Osteocyte (in vitro differentiated cells): Measurements from ENCODE around the gene MAMLD1. TPM values are rescaled to one million over a fixed set of nuclear protein-coding genes. Genes with fewer than 3 reads are reported as not detected.
A peak's percentile ranks its signal among the peaks of the same experiment; 100 is the strongest.

Experiments used
- DNase-seq: peaks from one replicate; pipeline ENCODE4 v3.0.0; 2021; ENCODE audit warnings: mixed read lengths; ENCODE audit not compliant: unreplicated experiment; ENCODE audit errors: extremely low spot score
- H3K27ac Mint-ChIP-seq: one replicate; pipeline ENCODE4 v1.8.0; 2021; ENCODE audit warnings: mild to moderate bottlenecking, mixed read lengths; ENCODE audit not compliant: unreplicated experiment
- H3K27me3 Mint-ChIP-seq: one replicate; pipeline ENCODE4 v1.8.0; 2021; ENCODE audit warnings: mixed read lengths; ENCODE audit not compliant: unreplicated experiment
- H3K36me3 Mint-ChIP-seq: one replicate; pipeline ENCODE4 v1.8.0; 2021; ENCODE audit warnings: mixed read lengths; ENCODE audit not compliant: unreplicated experiment
- H3K4me1 Mint-ChIP-seq: one replicate; pipeline ENCODE4 v1.8.0; 2021; ENCODE audit warnings: mixed read lengths; ENCODE audit not compliant: unreplicated experiment
- H3K4me3 Mint-ChIP-seq: one replicate; pipeline ENCODE4 v1.8.0; 2021; ENCODE audit warnings: mild to moderate bottlenecking, moderate library complexity, mixed read lengths; ENCODE audit not compliant: unreplicated experiment
- H3K9me3 Mint-ChIP-seq: one replicate; pipeline ENCODE4 v1.8.0; 2021; ENCODE audit warnings: mixed read lengths; ENCODE audit not compliant: unreplicated experiment
- total RNA-seq: library from RNA; stranded (reverse); gene quantifications from 2 replicates; pipeline ENCODE4 v1.2.1, GENCODE V29; 2021
- TF ChIP-seq, protein P1 (sequence below): fragments of 200-600 bp; sonication (generic); IDR thresholded peaks from 2 replicates; pipeline ENCODE4 v1.5.0; 2021; ENCODE audit warnings: antibody characterized with exemption, mild to moderate bottlenecking, moderate library complexity

MAMLD1 gene
- total RNA-seq, 1 donor from 2014 or later: 13.2 TPM

- no peaks in the 10 kb centered on the region for H3K27me3 Mint-ChIP-seq
- H3K4me1 Mint-ChIP-seq: peaks cover 11% of the 10 kb centered on the region
- peak; percentile 81 for DNase-seq
- H3K27ac Mint-ChIP-seq: no peak overlapping the region
- peaks cover 6% of the 10 kb centered on the region for H3K9me3 Mint-ChIP-seq
- peak overlapping the region; percentile 88 for H3K4me3 Mint-ChIP-seq
- H3K36me3 Mint-ChIP-seq: no peaks in the 10 kb centered on the region
- TF ChIP-seq, protein P1, sequence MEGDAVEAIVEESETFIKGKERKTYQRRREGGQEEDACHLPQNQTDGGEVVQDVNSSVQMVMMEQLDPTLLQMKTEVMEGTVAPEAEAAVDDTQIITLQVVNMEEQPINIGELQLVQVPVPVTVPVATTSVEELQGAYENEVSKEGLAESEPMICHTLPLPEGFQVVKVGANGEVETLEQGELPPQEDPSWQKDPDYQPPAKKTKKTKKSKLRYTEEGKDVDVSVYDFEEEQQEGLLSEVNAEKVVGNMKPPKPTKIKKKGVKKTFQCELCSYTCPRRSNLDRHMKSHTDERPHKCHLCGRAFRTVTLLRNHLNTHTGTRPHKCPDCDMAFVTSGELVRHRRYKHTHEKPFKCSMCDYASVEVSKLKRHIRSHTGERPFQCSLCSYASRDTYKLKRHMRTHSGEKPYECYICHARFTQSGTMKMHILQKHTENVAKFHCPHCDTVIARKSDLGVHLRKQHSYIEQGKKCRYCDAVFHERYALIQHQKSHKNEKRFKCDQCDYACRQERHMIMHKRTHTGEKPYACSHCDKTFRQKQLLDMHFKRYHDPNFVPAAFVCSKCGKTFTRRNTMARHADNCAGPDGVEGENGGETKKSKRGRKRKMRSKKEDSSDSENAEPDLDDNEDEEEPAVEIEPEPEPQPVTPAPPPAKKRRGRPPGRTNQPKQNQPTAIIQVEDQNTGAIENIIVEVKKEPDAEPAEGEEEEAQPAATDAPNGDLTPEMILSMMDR: no peak
Observed at GRCh38 chrX:150361070-150361776, 1.9 kb upstream of the MAMLD1 start.

- Mint-ChIP-seq H3K27ac (peak overlapping the region; percentile 72), H3K4me1 (peaks cover 13% of the 10 kb centered on the region), H3K27me3 (no peaks in the 10 kb centered on the region), H3K4me3 (peak overlapping the region; percentile 88), H3K9me3 (peaks cover 6% of the 10 kb centered on the region), H3K36me3 (no peaks in the 10 kb centered on the region)
- TF ChIP-seq, protein P1: no peak
- peak; percentile 84 for DNase-seq
Observed at GRCh38 chrX:150361777-150362351, 1.3 kb upstream of the MAMLD1 start.

GRCh38 chrX:150363561-150364346 lies 637 bp downstream of the MAMLD1 start:
- TF ChIP-seq, protein P1: peak; percentile 35
- DNase-seq: no peak
- peak overlapping the region; percentile 41 for H3K27ac Mint-ChIP-seq

DNA sequence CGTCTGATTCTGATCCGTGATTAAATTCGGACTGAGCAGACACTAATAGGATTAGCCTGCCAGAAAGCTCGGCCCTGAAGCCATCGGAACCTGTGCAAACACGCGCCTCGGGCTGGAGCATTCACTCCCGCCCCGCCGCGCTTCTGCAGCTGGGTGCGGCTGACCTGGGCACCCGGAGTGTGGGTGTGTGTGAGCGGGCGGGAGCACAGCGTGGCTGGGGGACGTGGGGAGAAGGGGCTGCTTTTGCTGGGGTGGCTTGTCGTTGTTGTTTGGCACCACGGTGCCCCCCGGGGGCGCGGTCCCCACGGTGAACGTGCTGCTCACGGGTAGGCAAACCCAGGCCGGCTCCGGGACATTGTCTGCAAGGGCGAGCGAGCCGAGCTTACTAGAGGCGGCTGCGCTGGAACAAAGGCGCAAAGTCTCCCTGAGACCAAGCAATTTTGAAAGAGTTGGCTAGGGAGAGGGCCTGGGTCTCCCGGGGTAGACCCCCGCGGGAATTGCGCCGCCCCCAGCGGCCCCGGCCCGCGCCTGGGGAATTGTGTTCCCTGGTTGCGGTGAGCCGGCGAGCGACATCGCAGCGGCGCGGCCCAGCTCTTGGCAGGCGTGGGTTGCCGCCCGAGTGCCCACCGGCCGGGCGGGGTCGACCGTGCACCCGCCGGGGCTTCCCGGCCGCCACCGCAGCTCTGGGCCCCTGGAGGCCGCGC lies 1.4 kb downstream of the MAMLD1 start:
- Mint-ChIP-seq H3K4me3 (peak overlapping the region; percentile 73), H3K27ac (peak overlapping the region; percentile 41), H3K9me3 (peaks cover 6% of the 10 kb centered on the region), H3K27me3 (no peaks in the 10 kb centered on the region), H3K36me3 (no peaks in the 10 kb centered on the region), H3K4me1 (peaks cover 13% of the 10 kb centered on the region)
- no peak for DNase-seq
- TF ChIP-seq, protein P1: no peak

More at GRCh38 chrX:150363561-150364346, 637 bp downstream of the MAMLD1 start:
- peaks cover 13% of the 10 kb centered on the region for H3K4me1 Mint-ChIP-seq
- peak overlapping the region; percentile 73 for H3K4me3 Mint-ChIP-seq
- H3K9me3 Mint-ChIP-seq: peaks cover 6% of the 10 kb centered on the region
- H3K36me3 Mint-ChIP-seq: no peaks in the 10 kb centered on the region
- H3K27me3 Mint-ChIP-seq: no peaks in the 10 kb centered on the region
